ENCODE data around the gene PRSS53.
"Not testable (repeated sequence)": the region's sequence is repeated elsewhere in the genome, so short reads cannot be mapped to it uniquely, and the experiment has no call there.

Gene PRSS53

GRCh38 chr16:31088459-31089183 lies at the start of gene PRSS53:
Gene PRSS53, minus strand, starts transcription at chr16:31088943. Its CDS starts 134 bp downstream, at chr16:31088809.
- no peak for DNase-seq

GRCh38 chr16:31136822-31137499 lies 48.2 kb upstream of the PRSS53 start:
- DNase-seq, result not testable (repeated sequence)

- no peak for DNase-seq
Observed at GRCh38 chr16:31136287-31136662, 47.5 kb upstream of the PRSS53 start.

GRCh38 chr16:31135535-31136286 lies 47.0 kb upstream of the PRSS53 start, which contains the start of gene PRSS8:
Gene PRSS8, minus strand, starts transcription at chr16:31135727. Its CDS starts 229 bp downstream, at chr16:31135498.
- no peak for DNase-seq

GRCh38 chr16:31134625-31135534 lies 46.1 kb upstream of the PRSS53 start:
- DNase-seq, result no peak

GRCh38 chr16:31134091-31134571 lies 45.4 kb upstream of the PRSS53 start:
- DNase-seq, result no peak

GRCh38 chr16:31133046-31133501 lies 44.3 kb upstream of the PRSS53 start:
- DNase-seq, result no peak

GRCh38 chr16:31132303-31132979 lies 43.7 kb upstream of the PRSS53 start:
- no peak for DNase-seq

GRCh38 chr16:31131841-31132271 lies 43.1 kb upstream of the PRSS53 start:
- no peak for DNase-seq

- DNase-seq, result no peak
Observed at GRCh38 chr16:31131416-31131815, 42.7 kb upstream of the PRSS53 start.

GRCh38 chr16:31130899-31131298 lies 42.2 kb upstream of the PRSS53 start:
- DNase-seq, result no peak

GRCh38 chr16:31130336-31130891 lies 41.7 kb upstream of the PRSS53 start:
- no peak for DNase-seq

GRCh38 chr16:31129568-31130335 lies 41.0 kb upstream of the PRSS53 start:
- DNase-seq, result no peak

- DNase-seq, result no peak
Observed at GRCh38 chr16:31128711-31129567, 40.2 kb upstream of the PRSS53 start.

- no peak for DNase-seq
Observed at GRCh38 chr16:31127182-31127581, 38.4 kb upstream of the PRSS53 start.

GRCh38 chr16:31125844-31126243 lies 37.1 kb upstream of the PRSS53 start:
- no peak for DNase-seq

- DNase-seq, result no peak
Observed at GRCh38 chr16:31120129-31120528, 31.4 kb upstream of the PRSS53 start.

GRCh38 chr16:31118223-31119155 lies 29.7 kb upstream of the PRSS53 start:
- DNase-seq, result no peak

All from activated T-cell treated with anti-CD3 and anti-CD28 coated beads for 4 hours (primary cell).